Brain pericyte (primary cell): ENCODE measurements around the gene PAPOLA.
"Not testable (repeated sequence)": the region's sequence is repeated elsewhere in the genome, so short reads cannot be mapped to it uniquely, and the experiment has no call there.

Source experiments
- DNase-seq: peaks from one replicate; pipeline ENCODE4 v3.0.0-alpha.2; 2012; ENCODE audit warnings: low read depth, low spot score

The PAPOLA gene

GRCh38 chr14:96501740-96502620 lies at the start of gene PAPOLA:
TSS of gene PAPOLA (plus strand) at chr14:96502382. CDS start at chr14:96502593, 211 bp downstream.
- DNase-seq, result peak; percentile 87

- DNase-seq, result no peak
Measured at GRCh38 chr14:96452684-96453083, 49.5 kb upstream of the PAPOLA start.

GRCh38 chr14:96455588-96455987 lies 46.6 kb upstream of the PAPOLA start:
- no peak for DNase-seq

GRCh38 chr14:96459851-96460250 lies 42.3 kb upstream of the PAPOLA start:
- no peak for DNase-seq

- no peak for DNase-seq
Measured at GRCh38 chr14:96461950-96462798, 40.0 kb upstream of the PAPOLA start.

GRCh38 chr14:96464136-96464535 lies 38.0 kb upstream of the PAPOLA start:
- no peak for DNase-seq

GRCh38 chr14:96466918-96467317 lies 35.3 kb upstream of the PAPOLA start:
- DNase-seq, result no peak

GRCh38 chr14:96470331-96470730 lies 31.9 kb upstream of the PAPOLA start:
- DNase-seq, result no peak

- not testable (repeated sequence) for DNase-seq
Measured at GRCh38 chr14:96470967-96471366, 31.2 kb upstream of the PAPOLA start.

GRCh38 chr14:96478119-96478518 lies 24.1 kb upstream of the PAPOLA start:
- no peak for DNase-seq

- DNase-seq, result no peak
Measured at GRCh38 chr14:96479435-96480146, 22.6 kb upstream of the PAPOLA start.

GRCh38 chr14:96481731-96482314 lies 20.4 kb upstream of the PAPOLA start:
- DNase-seq, result no peak

GRCh38 chr14:96482986-96483385 lies 19.2 kb upstream of the PAPOLA start:
- no peak for DNase-seq

GRCh38 chr14:96484399-96484798 lies 17.8 kb upstream of the PAPOLA start:
- no peak for DNase-seq

- no peak for DNase-seq
Measured at GRCh38 chr14:96486705-96487104, 15.5 kb upstream of the PAPOLA start.

GRCh38 chr14:96489327-96489726 lies 12.9 kb upstream of the PAPOLA start:
- DNase-seq, result no peak

- no peak for DNase-seq
Measured at GRCh38 chr14:96493178-96493577, 9.0 kb upstream of the PAPOLA start.

GRCh38 chr14:96494331-96494730 lies 7.9 kb upstream of the PAPOLA start:
- no peak for DNase-seq

GRCh38 chr14:96497087-96497486 lies 5.1 kb upstream of the PAPOLA start:
- DNase-seq, result no peak

GRCh38 chr14:96497586-96497985 lies 4.6 kb upstream of the PAPOLA start:
- no peak for DNase-seq

- no peak for DNase-seq
Measured at GRCh38 chr14:96501217-96501739, 904 bp upstream of the PAPOLA start.
